Measurements from ENCODE around the gene TCL1B. TPM values are rescaled to one million over a fixed set of nuclear protein-coding genes. Genes with fewer than 3 reads are reported as not detected.

Gene TCL1B
- not detected in 2 replicates for total RNA-seq

DNA sequence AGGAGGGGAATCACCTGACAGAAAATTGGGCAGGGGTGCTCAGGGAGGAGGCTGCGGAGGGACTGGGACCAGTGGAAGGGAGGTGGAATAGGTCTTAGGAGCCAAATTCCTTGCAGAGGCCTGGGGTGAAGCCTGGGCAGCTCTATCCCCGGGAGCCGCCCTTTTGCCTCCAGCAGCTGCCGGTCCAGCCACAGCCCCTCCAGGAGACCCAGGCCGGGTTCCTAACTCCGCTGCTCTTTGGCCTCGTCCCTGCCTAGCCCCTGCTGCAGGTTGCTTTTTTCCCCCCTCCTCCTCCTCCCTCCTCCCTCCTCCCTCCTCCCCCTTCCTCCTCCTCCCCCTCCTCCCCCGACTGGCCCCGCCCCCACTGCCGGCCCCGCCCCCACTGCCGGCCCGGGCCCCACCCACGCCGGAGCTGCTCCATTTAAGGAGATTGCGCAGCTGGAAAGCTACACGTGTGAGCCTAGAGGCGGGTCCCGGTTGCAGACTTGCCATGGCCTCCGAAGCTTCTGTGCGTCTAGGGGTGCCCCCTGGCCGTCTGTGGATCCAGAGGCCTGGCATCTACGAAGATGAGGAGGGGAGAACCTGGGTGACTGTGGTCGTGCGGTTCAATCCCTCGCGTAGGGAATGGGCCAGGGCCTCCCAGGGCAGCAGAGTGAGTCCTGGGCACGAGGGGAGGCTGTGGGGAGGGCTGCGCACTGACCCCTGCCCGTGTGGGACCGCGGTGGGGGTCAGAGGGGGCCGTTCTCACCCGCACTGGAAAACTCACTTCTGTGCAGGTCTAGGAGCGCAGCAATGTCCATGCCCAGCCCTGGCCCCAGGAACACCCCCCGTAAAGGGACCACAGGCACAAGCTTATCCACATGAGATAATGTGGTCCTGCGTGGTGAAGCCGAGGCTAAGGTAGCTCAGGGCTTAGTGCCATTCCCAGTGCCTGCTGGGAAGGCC, at the start of gene TCL1B:
TCL1B (plus strand) TSS at position 449 of the 945 bp plus-strand sequence; CDS start at position 491, 42 bp downstream.

GRCh38 chr14:95713596-95714371, 27.6 kb downstream of the TCL1B start, which contains the start of gene TCL1A:
TSS of gene TCL1A (minus strand) at chr14:95714125. CDS start at chr14:95714066, 59 bp downstream.

Other genes starting within 250 kb of the TCL1B start
- gene SYNE3, start 169.8 kb upstream of the TCL1B start, total RNA-seq, result 3.0 and 4.6 TPM in 2 replicates
- 46.3 and 58.8 TPM in 2 replicates for gene GLRX5, start 151.4 kb upstream of the TCL1B start, total RNA-seq
- gene TCL1A, start 27.7 kb downstream of the TCL1B start, total RNA-seq, result not detected in 2 replicates
- 0.24 TPM in 1 of 2 replicates, not detected in the other for gene TUNAR, start 190.4 kb downstream of the TCL1B start, total RNA-seq

All from tracheal epithelial cell (primary cell).